Measurements from ENCODE around the gene LRRC49.
"Not testable (repeated sequence)": the region's sequence is repeated elsewhere in the genome, so short reads cannot be mapped to it uniquely, and the experiment has no call there.

LRRC49 gene

DNA sequence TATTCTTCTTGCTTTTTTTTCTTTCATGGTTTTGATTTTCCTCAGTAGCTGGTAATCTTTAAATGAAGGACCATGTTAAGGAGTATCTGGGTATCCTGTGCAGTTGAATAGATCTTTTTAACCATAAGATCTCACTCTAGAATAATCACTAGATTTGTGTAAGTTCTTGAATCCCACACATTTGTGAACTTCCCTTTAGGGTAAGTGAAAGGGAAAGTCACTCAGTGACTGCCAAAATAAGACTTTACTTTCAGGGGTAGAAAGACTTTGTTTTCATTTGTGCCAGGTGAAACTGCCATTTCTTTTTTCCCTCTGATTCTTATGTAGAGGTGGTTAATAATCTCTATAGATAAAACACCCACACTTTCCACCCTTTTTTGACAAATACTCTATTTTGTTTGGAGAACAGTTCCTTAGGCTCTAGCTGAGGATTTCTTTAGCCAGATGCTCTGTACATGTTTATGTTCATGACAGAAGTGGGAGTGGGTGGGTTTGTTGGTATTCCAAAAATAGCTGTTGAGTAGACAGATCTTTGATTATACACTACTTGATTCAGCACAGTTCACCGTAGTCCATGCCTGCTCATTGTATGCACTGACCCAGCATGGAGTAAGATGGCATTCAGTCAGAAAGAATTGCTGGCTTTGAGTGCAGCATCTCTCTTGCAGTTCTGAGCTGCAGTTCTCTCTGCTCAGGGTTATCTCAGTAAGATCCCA is 28.5 kb downstream of the LRRC49 start:
- Histone ChIP-seq H3K27me3 (replicated peaks; ENCODE audit: control insufficient read depth, insufficient read depth, low read length) (no peaks in the 10 kb centered on the region), H3K4me3 (replicated peaks; ENCODE audit: low read depth, low read length) (no peak overlapping the region), H3K36me3 (ENCODE audit: control insufficient read depth, insufficient read depth, low read length) (no peaks in the 10 kb centered on the region; the same call in 1 of the 2 replicates)
- TF ChIP-seq, protein P1, sequence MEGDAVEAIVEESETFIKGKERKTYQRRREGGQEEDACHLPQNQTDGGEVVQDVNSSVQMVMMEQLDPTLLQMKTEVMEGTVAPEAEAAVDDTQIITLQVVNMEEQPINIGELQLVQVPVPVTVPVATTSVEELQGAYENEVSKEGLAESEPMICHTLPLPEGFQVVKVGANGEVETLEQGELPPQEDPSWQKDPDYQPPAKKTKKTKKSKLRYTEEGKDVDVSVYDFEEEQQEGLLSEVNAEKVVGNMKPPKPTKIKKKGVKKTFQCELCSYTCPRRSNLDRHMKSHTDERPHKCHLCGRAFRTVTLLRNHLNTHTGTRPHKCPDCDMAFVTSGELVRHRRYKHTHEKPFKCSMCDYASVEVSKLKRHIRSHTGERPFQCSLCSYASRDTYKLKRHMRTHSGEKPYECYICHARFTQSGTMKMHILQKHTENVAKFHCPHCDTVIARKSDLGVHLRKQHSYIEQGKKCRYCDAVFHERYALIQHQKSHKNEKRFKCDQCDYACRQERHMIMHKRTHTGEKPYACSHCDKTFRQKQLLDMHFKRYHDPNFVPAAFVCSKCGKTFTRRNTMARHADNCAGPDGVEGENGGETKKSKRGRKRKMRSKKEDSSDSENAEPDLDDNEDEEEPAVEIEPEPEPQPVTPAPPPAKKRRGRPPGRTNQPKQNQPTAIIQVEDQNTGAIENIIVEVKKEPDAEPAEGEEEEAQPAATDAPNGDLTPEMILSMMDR (IDR thresholded peaks at IDR 0.05; ENCODE audit: insufficient read depth, low read length, poor library complexity, severe bottlenecking) = no peak
- no peak for DNase-seq (ENCODE audit: extremely low read depth, insufficient read length)

DNA sequence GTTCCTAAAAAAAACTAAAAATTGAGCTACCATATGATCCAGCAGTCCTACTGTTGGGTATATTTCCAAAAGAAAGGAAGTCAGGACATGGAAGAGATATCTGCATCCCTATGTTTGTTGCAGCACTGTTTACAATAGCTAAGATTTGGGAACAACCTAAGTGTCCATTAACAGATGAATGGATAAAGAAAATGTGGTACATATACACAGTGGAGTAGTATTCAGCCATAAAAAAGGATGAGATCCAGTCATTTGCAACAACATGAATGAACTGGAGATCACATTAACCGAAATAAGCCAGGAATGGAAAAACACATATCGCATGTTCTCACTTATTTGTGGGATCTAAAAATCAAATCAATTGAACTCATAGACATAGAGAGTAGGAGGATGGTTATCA is 29.5 kb downstream of the LRRC49 start:
- H3K4me3 ChIP-seq (replicated peaks; ENCODE audit: low read depth, low read length) = no peak overlapping the region
- no peak for DNase-seq (ENCODE audit: extremely low read depth, insufficient read length)
- TF ChIP-seq, protein P1 (IDR thresholded peaks at IDR 0.05; ENCODE audit: insufficient read depth, low read length, poor library complexity, severe bottlenecking) = no peak
- no peaks in the 10 kb centered on the region; the same call in 1 of the 2 replicates for H3K36me3 ChIP-seq (ENCODE audit: control insufficient read depth, insufficient read depth, low read length)
- H3K27me3 ChIP-seq (replicated peaks; ENCODE audit: control insufficient read depth, insufficient read depth, low read length) = no peaks in the 10 kb centered on the region

DNA sequence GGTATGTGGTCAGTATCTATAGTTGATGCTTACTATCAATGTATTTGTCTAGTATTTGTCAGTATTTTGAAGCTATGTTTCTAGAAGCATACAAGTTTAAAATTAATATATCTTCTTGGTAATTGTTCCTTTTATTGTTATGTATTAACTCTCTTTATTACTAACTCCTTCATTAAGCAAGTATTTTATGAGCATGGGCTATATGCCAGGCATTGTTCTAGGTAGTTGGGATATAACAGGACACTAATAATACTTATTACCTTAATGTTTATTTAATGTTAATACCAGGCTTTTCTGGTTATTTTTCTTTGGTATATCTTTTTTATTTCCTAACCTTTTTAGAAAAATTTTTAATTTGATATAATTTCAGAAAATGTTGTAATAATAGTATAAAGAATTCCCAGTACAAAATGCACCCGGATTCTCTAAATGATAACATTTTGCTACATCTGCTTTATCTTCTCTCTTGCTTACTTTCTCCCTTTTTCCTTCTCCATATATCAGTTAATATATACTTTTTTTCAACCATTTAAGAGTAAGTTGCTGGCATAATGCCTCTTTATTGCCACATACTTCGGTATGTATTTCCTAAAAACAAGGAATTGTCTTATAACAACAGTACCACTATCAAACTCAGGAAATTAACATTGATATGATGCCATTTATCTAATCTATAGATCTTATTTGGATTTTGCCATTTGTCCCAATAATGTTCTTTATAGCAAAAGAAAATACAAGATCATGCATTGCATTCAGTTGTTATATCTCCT is 30.9 kb downstream of the LRRC49 start:
- H3K4me3 ChIP-seq (replicated peaks; ENCODE audit: low read depth, low read length) = no peak overlapping the region
- no peaks in the 10 kb centered on the region for H3K36me3 ChIP-seq (ENCODE audit: control insufficient read depth, insufficient read depth, low read length)
- H3K27me3 ChIP-seq (replicated peaks; ENCODE audit: control insufficient read depth, insufficient read depth, low read length) = no peaks in the 10 kb centered on the region
- TF ChIP-seq, protein P1 (IDR thresholded peaks at IDR 0.05; ENCODE audit: insufficient read depth, low read length, poor library complexity, severe bottlenecking) = no peak
- no peak for DNase-seq (ENCODE audit: extremely low read depth, insufficient read length)

DNA sequence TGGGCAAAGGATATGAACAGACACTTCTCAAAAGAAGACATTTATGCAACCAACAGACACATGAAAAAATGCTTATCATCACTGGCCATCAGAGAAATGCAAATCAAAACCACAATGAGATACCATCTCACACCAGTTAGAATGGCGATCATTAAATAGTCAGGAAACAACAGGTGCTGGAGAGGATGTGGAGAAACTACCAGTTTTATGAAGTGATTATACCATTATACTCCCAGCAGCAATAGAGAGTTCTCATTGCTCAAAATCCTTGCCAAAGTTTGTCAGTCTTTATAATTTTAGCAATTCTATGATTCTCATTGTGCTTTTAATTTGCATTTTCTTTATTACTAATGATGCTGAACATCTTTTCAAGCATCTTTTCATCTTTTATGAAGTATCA is 34.3 kb downstream of the LRRC49 start:
- H3K36me3 ChIP-seq (ENCODE audit: control insufficient read depth, insufficient read depth, low read length); H3K27me3 ChIP-seq (replicated peaks; ENCODE audit: control insufficient read depth, insufficient read depth, low read length); DNase-seq (ENCODE audit: extremely low read depth, insufficient read length); H3K4me3 ChIP-seq (replicated peaks; ENCODE audit: low read depth, low read length): not testable (repeated sequence)

DNA sequence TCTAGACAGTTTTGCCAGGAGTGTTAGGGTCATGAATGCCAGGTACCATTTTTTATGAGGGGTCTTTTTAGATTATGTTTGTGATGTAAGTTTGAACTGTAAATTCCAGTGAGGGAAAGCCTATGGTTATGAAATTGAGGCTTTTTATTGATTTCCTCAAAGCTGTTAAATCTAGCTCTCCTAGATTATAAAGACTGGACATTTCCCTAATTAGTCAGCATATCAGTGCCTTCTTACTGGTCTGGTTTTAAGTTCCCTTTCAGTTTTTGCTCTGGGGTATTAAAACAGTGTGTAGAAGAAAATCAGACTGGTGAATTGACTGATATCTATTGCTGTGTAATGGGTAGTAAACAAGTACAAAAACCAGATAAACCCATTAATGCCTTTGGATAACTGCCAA is 39.2 kb downstream of the LRRC49 start:
- TF ChIP-seq, protein P1 (IDR thresholded peaks at IDR 0.05; ENCODE audit: insufficient read depth, low read length, poor library complexity, severe bottlenecking) = no peak
- Histone ChIP-seq H3K4me3 (replicated peaks; ENCODE audit: low read depth, low read length) (no peak overlapping the region), H3K36me3 (ENCODE audit: control insufficient read depth, insufficient read depth, low read length) (no peaks in the 10 kb centered on the region), H3K27me3 (replicated peaks; ENCODE audit: control insufficient read depth, insufficient read depth, low read length) (no peaks in the 10 kb centered on the region)
- no peak for DNase-seq (ENCODE audit: extremely low read depth, insufficient read length)

DNA sequence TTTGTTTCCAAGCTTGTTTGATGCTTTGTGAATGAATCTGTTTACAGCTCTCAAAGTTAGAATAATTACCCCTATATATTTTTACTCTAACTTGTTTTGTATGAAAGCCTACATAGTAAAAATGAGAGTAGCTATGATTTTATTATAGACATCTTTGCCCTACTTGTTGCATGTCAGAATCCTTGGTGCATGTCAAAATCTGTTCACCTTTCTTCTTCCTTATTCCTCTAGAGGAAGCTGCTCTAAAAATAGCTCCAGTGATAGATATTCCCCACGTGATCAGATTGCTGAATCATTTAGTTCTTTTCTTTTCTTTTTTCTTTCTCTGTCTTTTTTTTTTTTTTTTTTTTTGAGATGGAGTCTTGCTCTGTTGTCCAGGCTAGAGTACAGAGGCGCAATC is 39.8 kb downstream of the LRRC49 start:
- no peak for DNase-seq (ENCODE audit: extremely low read depth, insufficient read length)
- no peaks in the 10 kb centered on the region for H3K36me3 ChIP-seq (ENCODE audit: control insufficient read depth, insufficient read depth, low read length)
- H3K27me3 ChIP-seq (replicated peaks; ENCODE audit: control insufficient read depth, insufficient read depth, low read length) = no peaks in the 10 kb centered on the region
- H3K4me3 ChIP-seq (replicated peaks; ENCODE audit: low read depth, low read length) = no peak overlapping the region
- TF ChIP-seq, protein P1 (IDR thresholded peaks at IDR 0.05; ENCODE audit: insufficient read depth, low read length, poor library complexity, severe bottlenecking) = no peak
